ENCODE measurements around the gene KCTD3. TPM values are rescaled to one million over a fixed set of nuclear protein-coding genes. Genes with fewer than 3 reads are reported as not detected.

The KCTD3 gene
- total RNA-seq, 1 donor from 2014 or later = 25.3 TPM

- Histone ChIP-seq H3K27ac (no peak overlapping the region), H3K27me3 (ENCODE audit: low read depth) (no peaks in the 10 kb centered on the region), H3K4me3 (no peak overlapping the region), H3K36me3 (peaks cover 22% of the 10 kb centered on the region), H3K4me1 (peaks cover 9% of the 10 kb centered on the region), H3K9me3 (no peaks in the 10 kb centered on the region)
- TF ChIP-seq CTCF (IDR thresholded peaks at IDR 0.05) = no peak
- ATAC-seq (no peak), DNase-seq (no peak)
- intact Hi-C loops (cut with DNase I) = no loop called here
Observed at GRCh38 chr1:215590779-215591491, 23.8 kb downstream of the KCTD3 start.

- Histone ChIP-seq H3K4me1 (peaks cover 12% of the 10 kb centered on the region), H3K4me3 (no peak overlapping the region), H3K36me3 (peaks cover 35% of the 10 kb centered on the region), H3K27me3 (ENCODE audit: low read depth) (no peaks in the 10 kb centered on the region), H3K9me3 (no peaks in the 10 kb centered on the region), H3K27ac (no peak overlapping the region)
- ATAC-seq (no peak), DNase-seq (no peak)
- TF ChIP-seq CTCF (IDR thresholded peaks at IDR 0.05) = no peak
- intact Hi-C loops (cut with DNase I) = no loop called here
Observed at GRCh38 chr1:215594640-215595039, 27.5 kb downstream of the KCTD3 start.

DNA sequence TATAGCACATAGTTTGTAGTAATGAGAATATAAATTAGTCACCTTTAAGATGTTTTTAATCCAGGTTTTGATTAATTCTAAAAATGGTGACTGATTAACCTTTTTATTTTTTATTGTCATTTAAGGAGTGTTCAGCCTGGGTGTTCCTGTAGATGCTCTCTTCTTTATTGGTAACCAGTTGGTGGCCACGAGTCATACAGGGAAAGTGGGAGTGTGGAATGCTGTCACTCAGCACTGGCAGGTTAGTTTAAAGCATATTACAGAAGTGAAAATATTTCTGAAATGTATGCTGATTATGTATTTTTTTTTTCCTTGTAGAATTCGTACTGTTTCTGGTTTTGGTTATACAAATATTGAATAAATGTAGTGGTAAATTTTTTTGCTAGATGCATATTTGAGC is 28.1 kb downstream of the KCTD3 start:
- no peak overlapping the region for H3K4me3 ChIP-seq
- TF ChIP-seq CTCF (IDR thresholded peaks at IDR 0.05) = no peak
- H3K27me3 ChIP-seq (ENCODE audit: low read depth) = no peaks in the 10 kb centered on the region
- intact Hi-C loops (cut with DNase I) = no loop called here
- peaks cover 35% of the 10 kb centered on the region for H3K36me3 ChIP-seq
- no peaks in the 10 kb centered on the region for H3K9me3 ChIP-seq
- ATAC-seq (no peak), DNase-seq (no peak)
- peaks cover 15% of the 10 kb centered on the region for H3K4me1 ChIP-seq
- H3K27ac ChIP-seq = no peak overlapping the region

- Histone ChIP-seq H3K27me3 (ENCODE audit: low read depth) (no peaks in the 10 kb centered on the region), H3K9me3 (no peaks in the 10 kb centered on the region), H3K4me1 (peaks cover 15% of the 10 kb centered on the region), H3K27ac (no peak overlapping the region), H3K4me3 (no peak overlapping the region), H3K36me3 (peaks cover 38% of the 10 kb centered on the region)
- DNase-seq (no peak), ATAC-seq (no peak)
- TF ChIP-seq CTCF (IDR thresholded peaks at IDR 0.05) = no peak
- intact Hi-C loops (cut with DNase I) = no loop called here
Observed at GRCh38 chr1:215597961-215598360, 30.9 kb downstream of the KCTD3 start.

DNA sequence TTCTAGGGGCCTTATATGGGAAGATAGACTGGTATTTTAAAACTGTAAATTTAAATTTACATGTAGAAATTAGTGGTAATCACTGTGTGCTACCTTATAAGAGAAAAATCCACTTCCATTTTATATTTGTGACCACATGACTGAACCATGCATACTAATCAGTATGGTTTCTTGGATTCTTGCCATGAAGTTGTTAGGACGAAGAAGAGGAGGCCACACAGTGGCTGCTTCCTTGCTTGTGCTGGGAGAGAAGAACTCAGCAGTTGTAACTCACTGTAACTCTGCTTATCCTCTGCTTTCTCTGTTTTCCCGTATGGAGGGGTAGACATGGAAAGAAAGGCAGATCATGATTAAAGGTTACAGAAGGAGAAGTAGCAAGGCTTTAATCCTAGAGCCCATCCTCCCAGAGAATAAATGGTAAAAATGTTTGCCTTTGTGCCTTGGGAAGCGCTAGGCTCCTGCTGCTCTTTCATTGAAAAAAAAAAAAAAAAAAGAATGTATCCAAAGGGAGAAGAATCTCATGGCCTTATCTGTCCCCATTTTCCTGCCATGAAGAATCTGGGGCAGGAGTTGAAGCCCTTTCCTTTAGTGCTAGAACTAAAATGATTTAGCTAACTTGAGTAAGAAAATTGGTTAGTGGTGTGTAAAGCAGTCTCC is 32.4 kb downstream of the KCTD3 start:
- ATAC-seq (no peak), DNase-seq (no peak)
- no peak overlapping the region for H3K4me3 ChIP-seq
- no peaks in the 10 kb centered on the region for H3K9me3 ChIP-seq
- intact Hi-C loops (cut with DNase I) = no loop called here
- H3K4me1 ChIP-seq = peaks cover 13% of the 10 kb centered on the region
- H3K27me3 ChIP-seq (ENCODE audit: low read depth) = no peaks in the 10 kb centered on the region
- H3K36me3 ChIP-seq = peaks cover 50% of the 10 kb centered on the region
- no peak overlapping the region for H3K27ac ChIP-seq
- TF ChIP-seq CTCF (IDR thresholded peaks at IDR 0.05) = no peak
